ENCODE data around the gene C14orf119.

C14orf119 gene

DNA sequence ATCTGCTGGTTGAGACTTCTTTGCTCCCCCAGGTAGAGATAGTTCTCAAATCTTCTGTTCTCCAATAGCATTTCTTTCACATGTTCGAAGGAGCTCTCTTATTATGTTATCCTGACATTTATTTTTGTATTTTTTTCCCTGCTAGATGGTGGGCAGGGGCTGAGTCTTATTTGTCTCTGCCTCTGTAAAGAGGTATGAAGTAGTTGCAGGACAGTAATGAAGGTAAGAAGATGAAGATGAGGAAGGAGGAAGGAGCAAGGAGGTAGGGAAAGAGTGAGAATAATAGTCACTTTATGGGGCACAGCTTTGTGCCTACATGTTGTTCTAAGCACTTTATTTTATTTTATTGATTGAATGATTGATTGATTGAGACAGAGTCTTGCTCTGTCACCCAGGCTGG is 14.5 kb downstream of the C14orf119 start:
- DNase-seq (ENCODE audit: low spot score), result no peak

DNA sequence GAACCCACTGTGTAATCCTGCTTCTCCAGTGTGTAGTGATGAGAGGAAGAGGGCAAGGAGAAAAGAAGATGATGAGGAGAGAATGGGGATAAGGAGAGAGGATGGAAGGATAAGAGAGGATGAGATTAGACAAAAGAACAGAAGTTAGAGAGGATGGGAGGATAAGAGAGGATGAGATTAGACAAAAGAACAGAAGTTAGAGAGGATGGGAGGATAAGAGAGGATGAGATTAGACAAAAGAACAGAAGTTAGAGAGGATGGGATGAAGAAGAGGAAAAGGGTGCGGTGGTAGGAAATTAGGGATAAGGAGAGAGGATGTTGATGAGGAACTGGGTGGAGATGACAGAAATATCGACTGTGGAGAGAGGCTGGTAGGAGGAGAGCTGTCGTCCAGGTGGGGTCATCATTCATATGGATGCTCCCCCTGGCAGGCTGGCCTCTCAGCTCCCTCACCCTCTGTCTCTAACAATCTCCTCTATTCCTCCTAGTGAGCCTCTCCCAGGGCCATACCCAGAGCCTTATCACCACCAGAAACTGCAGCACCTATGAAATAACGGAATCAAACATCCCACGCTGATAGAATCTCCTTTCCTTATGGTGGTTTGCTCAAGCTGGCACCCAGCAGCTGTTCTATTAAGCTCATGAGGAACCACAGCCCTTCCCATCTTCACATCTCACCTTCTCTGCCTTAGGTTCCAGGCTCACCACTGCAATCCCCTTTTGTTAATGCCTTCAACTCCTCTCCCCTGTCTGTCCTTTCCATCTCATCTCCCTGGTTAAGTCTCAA is 15.5 kb downstream of the C14orf119 start:
- DNase-seq (ENCODE audit: low spot score), result no peak

DNA sequence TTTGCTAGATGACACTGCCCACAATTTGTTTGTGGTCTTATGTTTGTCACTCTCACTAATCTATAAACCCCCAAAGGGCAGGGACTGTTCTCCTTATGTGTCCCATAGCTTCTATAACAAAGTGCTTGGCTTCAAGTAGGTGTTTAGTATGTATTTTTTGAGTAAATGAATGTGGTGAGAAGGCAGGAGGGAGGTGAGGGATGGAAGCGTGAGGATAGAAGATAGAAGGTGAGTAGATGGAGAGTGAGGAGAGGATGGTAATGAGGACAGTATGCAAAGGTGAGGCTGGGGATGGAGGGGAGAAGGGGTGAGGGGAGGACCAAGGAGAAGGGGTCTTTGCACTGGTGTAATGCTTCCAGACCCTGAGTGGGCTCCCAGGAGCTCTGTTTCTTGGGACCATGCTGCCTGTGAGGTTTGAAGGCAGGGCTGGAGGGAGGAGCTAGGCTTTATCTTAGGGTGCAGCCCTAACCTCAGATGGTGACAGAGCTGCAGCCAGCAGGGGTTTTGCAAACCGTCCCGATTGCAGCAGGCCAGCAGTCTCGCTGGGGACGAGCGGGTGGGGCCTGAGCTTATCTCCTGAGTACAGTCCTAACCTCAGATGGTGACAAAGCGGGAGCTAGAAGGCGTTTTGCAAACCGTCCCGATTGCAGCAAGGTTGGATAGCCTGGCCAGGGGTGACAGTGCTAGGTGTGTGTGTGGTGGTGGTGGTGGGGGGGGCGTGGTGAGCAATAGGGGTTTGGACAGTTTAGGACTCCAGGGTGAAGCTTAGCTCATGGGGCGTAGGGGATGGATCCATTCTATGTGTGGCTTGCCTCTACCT is 17.3 kb downstream of the C14orf119 start:
- DNase-seq (ENCODE audit: low spot score), result no peak

DNA sequence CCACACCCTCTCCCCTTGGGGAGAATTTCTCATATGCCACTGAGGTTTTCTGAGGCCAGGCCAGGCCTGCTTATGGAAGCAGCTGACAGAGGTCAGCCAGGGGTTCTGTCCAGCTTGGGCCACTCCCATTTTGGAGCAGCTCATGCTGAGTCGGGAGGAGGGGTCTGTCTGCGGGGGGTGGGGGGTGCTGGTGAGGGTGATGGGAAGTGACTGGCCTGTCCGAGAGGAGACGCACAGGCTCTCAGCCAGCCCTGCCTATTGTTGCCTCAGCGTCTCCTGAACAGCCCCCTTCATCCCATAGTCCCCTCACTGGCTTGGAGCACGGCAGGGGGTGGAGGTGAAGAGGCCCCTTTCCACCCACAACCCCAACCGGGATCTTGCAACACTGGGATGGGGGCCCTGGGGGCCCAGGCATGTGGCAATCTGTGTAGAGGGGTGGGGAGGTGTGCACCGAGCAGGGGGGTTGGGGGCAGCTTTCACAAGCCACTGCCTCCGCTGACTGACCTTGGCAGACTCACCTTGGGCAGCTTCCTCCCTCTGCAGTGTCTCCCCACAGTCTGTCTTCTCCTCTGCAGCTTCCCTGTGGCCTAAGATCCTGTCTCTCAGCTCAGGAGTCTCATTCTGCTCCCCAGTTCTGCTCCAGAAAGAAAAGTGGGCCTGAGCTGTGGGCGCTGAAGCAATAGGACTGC is 18.3 kb downstream of the C14orf119 start:
- no peak for DNase-seq (ENCODE audit: low spot score)

DNA sequence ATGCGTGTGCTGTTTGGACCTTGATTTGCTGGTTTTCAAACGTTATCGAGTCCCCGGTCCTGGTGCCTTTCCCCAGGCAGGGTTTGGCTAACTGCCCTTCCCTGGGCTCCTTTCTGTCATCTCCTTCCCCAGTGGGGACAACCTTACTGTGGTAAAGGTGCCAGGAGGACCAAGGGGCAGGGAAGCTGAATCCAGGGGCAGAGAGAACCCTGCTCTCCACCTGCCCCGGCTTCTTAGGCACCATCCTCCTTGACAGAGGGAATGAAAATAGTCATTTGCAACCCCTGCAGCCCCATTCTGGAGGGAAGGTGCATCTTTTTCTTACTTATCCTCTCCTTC is 18.8 kb downstream of the C14orf119 start:
- DNase-seq (ENCODE audit: low spot score), result no peak

DNA sequence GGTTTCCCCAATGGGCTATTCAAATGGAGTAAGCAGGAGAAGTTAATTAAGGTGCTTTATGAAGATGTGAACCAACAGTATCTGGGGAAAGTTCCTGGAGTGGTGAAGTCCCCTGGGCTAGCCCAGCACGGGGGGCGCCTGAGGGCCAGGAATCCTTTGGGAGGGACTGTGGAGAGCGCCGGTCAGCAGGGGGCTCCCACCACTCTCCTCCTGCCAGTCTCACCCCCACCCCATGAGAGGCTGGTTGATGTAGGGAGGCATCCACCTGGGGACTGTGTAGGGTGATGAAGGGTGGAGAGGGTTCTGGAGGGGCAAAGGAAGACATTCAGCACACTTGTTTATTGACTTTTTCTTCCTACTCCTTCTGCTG is 19.3 kb downstream of the C14orf119 start:
- DNase-seq (ENCODE audit: low spot score), result no peak

DNA sequence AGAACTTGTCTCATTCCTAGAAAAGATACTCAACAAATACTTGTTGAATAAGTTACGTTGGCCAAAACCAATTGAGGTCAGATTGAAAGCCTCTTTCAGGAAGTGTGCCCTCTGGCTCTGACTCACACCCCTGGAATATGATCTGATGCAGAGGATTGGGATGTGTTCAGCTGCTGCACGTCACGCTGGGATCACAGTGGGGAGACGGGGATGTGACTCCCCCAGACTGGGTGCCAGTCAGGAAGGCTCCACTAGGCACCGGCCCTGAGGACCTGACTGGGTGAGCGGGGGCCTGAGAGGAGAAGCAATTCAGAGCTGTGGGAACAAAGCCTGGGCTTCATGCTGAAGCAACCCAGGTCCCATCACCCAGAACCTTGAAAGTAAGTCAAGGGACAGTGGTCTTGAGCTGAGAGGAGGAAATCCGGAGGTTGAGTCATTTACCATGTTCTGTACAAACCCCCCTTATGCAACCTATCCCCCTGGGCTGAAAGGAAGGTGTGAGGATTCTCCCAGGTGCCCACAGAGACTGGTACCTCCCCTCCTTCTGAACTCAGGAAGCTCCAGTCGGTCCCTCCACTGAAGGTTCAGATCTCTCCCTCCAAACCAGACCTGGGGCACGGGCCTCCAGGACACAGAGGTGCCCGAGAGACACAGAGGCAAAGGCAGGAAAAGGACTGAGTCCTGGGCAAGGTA is 19.9 kb downstream of the C14orf119 start:
- DNase-seq (ENCODE audit: low spot score), result no peak

DNA sequence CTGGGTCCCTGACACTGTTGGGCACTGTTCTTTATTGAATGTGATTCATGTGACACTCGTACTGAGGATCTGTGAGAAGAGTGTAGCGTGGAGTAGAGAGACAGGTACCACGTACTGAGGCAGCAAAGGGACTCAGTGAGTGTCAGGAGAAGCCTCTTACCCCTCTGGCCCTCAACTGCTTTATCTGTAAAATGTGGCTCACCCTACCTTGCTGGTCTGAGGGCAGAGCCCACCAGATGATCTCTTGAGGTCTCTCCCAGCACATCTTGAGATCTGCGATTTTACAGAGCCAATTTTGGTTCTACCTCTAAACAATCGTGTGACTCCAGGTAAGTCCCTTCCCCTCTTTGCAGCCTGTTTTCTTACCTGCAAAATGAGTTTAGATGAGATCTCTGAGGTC is 20.6 kb downstream of the C14orf119 start:
- no peak for DNase-seq (ENCODE audit: low spot score)

DNA sequence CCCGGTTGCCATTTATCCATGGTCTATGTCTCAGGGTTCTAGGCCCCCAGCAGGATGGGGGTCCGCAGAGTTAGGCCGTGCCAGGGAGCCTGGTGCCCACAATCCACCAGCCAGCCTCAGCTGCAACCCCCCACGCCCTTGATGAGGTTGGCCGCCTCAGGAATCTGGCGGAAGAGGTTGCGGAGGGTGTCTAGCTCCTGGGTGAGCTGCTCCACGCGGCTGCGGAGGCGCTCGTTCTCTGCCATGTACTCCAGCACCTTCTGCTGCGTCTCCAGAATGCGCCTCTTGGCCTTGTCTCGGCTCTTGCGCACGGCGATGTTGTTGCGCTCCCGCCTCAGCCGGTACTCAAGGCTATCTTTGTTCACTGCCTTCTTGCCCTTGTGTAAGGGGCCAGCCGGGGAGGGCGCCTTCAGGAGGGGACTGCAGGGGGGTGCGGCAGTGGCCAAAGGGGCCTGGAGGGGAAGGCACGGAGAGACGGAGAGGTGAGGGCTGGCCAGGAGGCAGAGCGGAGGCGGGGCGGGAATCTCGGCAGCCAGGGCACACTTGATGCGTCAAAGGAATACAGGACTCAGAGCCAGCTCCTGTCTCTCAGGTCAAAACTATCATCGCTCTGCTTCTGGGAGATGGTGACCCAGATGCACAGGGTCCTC is 22.2 kb downstream of the C14orf119 start:
- DNase-seq (ENCODE audit: low spot score), result no peak

DNA sequence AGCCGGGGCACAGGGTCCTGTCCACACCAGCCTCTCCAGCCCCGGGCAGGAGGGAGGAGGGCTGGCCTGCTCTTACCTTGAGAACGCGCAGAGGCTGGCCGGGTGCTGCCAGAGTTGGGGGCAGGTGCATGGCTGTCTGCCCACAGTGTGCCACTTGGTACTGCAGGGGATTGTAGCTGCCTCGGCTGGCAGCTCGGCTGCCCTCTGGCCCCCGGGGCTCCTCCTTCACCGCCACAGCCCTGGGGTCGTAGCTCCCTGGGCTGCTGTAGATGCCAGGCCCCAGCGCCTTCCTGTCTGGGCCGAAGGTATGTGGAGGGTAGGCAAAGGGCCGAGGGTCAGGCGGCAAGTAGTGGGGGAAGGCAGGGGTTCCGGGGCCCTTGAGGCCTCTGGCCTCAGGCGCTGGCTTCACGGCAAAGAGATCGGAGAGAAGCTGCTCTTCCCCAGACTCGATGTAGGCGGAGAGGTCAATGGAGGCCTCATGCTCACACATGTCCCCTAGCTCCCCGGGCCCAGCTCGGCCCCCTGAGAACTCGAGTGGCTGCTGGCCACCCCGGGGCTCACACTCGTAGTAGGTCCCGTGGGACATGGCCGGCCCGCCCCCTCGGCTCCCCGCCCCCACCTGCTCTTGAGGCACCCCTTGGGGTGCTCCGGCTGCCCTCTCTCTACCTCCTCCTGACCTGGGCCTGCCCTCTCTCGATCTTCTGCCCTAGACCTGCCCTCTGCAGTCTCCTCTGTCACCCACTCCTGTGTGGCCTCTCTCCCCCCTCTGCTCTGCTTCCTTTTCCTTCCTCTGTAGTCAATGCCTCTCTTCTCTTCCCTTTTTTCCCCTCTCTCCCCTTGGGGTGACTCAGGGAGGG is 23.4 kb downstream of the C14orf119 start, which contains the start of gene CEBPE:
Gene CEBPE (minus strand): TSS at position 750 of the 857 bp plus-strand sequence. CDS start 164 bp downstream, at position 586.
- DNase-seq (ENCODE audit: low spot score), result no peak

DNA sequence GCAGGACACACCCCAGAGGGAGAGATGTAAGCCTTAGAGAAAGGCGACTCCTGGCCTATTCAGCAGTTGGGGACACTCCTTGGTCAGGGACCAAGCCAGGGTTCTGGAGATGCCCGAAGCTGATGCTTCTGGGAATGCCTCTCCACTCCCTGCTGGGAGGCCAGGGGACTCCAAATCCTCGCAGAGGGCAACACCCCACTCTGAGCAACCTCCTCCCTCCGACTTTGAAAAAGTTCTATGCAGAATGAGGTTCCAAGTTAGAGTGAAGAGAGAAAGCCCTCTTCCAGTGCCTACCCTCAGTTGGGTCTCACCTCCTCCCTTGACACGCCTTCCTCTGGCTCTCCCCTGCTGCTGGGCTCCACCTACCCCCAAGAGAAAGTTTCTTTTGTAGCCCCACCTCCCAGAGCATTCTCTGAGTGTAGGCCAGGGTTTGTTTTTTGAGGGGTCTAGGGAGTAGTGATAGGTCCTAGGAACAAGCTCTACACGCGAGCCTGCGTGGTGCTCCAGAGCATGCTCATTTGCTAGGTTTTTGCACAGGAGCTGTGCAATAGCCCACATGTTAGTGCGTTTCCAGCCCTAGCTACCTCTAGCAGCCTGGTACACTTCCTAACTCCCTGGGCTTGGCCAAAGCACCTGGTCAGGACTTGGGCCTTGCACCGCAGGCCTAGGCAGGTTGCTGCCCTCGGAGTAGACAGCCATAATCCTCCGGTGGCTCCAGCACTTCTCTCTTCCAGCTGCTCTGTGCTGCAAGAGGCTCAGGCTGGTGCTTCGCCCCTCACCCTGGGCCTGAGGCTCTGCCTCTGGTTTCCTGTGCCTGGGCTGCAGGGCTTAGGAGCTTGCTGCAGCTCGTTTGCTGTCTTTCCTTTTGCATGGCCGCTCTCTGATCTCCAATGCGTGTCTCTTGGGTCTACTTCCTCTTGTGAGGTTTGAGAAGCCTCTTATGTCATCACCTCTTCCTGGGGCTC is 24.3 kb downstream of the C14orf119 start:
- DNase-seq (ENCODE audit: low spot score), result peak; percentile 72

DNA sequence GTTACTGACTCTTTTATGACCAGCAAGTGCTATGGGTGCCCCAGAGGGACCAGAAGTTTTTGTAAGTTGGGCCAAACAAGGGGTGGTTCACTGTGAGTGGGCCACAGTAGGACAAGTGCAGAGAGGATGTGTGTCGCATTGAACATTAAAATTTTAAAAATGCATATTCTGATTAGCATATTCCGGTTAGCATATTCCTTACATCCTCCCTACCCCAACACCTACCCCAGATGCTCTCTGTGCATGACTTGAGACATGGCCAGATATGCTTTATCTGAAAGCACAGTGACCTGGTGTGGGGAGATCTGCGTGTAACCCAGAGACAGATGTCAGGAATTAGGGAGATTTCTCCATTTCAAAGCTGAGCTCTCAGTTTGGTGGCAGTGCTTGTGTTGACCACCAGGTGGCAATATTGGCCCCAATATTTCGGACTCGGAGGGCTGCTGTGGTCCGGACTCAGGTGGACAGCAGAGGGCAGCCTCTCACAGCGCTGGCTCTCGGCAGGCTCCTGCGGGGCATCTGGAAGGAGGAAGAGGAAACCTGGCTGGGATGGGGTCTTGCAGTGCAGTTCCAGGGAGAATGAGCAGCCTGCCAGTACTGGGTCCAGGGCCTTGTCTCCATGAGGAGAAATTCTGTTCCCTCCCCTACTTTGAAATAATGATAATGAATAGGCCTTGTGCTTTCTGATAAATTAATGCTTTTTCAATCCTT is 25.4 kb downstream of the C14orf119 start:
- peak; percentile 89 for DNase-seq (ENCODE audit: low spot score)

DNA sequence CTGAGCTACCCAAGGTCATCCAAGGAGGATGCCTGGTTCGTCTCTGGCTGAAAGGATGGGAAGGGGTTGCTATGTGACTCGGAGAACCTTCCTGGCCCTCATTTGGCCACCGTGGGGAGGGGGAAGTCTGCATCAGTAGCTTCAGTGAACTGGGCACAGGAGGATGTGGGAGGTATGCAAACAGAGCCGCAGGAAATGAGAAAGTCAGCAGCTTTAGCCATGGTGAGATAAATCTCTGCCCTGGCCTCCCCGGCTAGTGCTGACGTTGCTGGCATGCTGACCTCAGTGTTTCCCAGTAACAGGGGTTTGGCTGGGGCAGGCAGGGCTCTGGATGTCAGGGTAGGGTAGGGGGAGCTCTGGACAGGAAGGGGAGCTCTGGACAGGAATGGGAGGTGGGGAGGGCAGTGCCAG is 26.1 kb downstream of the C14orf119 start:
- DNase-seq (ENCODE audit: low spot score), result peak; percentile 69

DNA sequence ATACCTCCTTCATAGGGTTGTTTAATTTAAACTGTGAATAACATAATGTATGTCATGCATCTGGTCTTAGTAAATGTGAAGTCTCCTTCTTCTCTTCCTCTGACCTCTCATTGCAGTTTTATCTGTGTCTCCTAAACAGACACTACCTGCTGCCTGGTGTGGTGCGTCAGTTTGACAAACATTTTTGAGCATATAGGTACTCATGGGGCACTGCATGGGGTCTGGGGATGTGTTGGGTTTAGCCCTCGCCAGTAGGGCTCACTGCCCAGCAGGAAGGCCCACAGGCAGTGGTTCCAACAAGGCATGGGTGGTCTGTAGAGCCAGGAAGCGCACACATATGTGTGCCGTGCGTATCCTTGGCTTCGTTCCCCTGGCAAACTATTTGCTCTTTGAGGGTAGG is 26.8 kb downstream of the C14orf119 start:
- no peak for DNase-seq (ENCODE audit: low spot score)

DNA sequence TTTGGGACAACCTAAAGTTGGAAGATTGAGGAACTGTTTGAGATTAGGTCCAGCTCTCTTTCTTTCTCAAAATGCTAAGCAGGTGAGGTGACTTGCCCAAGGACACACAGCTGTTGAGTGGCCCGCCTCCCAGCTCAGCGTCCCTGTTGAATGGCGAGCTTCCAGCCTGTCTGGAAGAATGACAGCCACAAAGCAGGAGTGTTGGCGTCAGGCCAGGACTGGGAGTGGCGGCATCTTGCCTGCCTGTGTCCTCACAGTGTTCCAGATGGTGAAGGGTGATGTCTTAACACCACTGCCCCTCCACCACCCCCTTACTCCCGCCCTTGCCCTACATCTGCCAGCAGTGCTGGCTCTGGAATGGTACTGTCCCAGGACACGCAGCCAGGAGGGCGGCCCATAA is 28.1 kb downstream of the C14orf119 start:
- DNase-seq (ENCODE audit: low spot score), result no peak

DNA sequence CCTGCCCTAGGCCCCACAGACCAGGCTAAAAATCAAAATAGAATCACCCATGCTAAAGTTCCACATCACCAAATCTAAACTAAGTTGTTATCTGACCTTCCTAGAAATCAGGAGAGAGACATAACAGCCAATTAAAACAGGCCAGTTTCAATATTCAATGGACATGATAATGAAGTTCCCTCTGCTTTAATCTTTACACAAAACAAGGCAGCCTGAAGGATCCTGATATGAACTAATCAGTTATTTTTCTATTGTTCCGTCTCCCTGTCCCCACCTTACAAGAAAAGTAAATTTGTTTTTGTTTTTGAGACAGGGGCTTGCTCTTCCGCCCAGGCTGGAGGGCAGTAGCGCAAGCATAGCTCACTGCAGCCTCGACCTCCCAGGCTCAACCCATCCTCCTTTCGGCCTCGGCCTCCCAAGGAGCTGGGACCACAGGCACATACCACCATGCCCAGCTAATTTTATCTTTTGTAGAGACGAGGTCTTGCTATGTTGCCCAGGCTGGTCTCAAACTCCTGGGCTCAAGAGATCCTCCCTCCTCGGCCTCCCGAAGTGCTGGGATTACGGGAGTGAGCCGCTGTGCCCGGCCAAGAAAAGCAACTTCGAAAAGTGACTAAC is 29.1 kb downstream of the C14orf119 start:
- DNase-seq (ENCODE audit: low spot score), result no peak

DNA sequence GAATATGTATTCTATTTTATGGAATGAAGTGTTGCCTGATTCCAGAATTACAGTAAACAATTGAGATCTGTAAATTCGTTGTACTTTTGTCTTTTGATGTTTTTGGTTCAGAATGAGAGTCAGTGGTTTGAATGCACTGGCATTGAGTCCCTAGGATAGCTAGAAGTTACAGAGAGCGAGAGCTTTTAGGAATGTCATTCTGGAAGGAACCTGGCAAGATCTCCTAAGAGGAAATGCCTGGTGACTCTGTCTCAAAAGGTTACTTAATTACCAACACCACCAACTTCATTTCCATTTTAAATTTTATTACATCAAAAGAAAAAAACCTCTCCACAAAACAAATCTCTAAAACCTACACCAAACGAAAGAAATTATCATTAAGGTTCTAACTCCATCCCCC is 29.7 kb downstream of the C14orf119 start:
- DNase-seq (ENCODE audit: low spot score), result no peak

DNA sequence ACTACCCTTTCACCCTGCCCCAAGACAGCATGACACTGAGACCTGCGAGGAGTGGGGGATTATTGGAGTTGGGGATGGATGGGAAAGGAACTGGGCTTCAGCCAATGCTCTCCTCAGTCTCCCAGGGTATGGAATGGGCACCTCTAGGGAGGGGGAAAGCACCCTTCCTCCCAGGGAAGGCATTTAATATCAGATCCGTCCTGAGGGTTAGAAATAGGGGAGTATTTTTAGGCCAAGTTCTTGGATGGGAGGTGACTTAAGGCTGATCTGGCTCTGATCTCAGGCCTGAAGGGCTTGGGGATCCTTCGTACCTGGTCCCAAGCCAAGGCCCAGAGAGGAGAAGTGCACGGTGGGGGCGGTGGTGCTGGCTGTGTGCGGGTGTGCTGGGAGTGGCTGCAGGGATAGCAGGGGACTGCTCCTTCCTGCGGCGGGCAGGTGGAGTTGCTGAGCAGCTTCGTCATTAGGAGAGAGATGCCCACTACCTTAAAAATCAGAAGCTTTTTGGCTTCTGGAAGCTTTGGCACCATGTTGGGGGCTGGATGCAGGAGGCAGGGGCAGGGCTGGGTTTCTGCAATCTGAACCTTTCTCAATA is 30.7 kb downstream of the C14orf119 start:
- DNase-seq (ENCODE audit: low spot score), result no peak

All from germinal center (tissue), 1 donor.